ENCODE data around the gene TUBA3C.

GRCh38 chr13:19151581-19152263 is 29.9 kb downstream of the TUBA3C start:
- TF ChIP-seq, protein P1, sequence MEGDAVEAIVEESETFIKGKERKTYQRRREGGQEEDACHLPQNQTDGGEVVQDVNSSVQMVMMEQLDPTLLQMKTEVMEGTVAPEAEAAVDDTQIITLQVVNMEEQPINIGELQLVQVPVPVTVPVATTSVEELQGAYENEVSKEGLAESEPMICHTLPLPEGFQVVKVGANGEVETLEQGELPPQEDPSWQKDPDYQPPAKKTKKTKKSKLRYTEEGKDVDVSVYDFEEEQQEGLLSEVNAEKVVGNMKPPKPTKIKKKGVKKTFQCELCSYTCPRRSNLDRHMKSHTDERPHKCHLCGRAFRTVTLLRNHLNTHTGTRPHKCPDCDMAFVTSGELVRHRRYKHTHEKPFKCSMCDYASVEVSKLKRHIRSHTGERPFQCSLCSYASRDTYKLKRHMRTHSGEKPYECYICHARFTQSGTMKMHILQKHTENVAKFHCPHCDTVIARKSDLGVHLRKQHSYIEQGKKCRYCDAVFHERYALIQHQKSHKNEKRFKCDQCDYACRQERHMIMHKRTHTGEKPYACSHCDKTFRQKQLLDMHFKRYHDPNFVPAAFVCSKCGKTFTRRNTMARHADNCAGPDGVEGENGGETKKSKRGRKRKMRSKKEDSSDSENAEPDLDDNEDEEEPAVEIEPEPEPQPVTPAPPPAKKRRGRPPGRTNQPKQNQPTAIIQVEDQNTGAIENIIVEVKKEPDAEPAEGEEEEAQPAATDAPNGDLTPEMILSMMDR (conservative IDR thresholded peaks at IDR 0.05; ENCODE audit: low read length) = no peak
- no peak for TF ChIP-seq EZH2phosphoT487 (IDR thresholded peaks at IDR 0.05; ENCODE audit: borderline replicate concordance, low read depth, low read length)

All from OCI-LY7 (cell line).